Lower lobe of right lung (tissue), 2 donors: ENCODE measurements around the gene PPL. TPM values are rescaled to one million over a fixed set of nuclear protein-coding genes. Genes with fewer than 3 reads are reported as not detected.

ENCODE experiments used
- ATAC-seq, 2 donors: fragments of 200-7000 bp; cut with Tn5 transposase; one replicate each; pipeline ENCODE4 v1.9.1; 2020 to 2022; ENCODE audit warnings: mild to moderate bottlenecking in 2 of 2, moderate library complexity in 2 of 2
- DNase-seq: peaks from one replicate; pipeline ENCODE4 v3.0.0-alpha.2; 2020
- H3K27ac ChIP-seq: fragments of 200-600 bp; one replicate; pipeline ENCODE4 v1.8.0; 2022
- H3K27me3 ChIP-seq: fragments of 200-600 bp; one replicate; pipeline ENCODE4 v1.8.0; 2022; ENCODE audit warnings: low read depth
- H3K36me3 ChIP-seq: fragments of 200-600 bp; one replicate; pipeline ENCODE4 v1.8.0; 2022; ENCODE audit warnings: mild to moderate bottlenecking
- H3K4me1 ChIP-seq: fragments of 200-600 bp; one replicate; pipeline ENCODE4 v1.8.0; 2022
- H3K4me3 ChIP-seq: fragments of 200-600 bp; one replicate; pipeline ENCODE4 v1.8.0; 2022; ENCODE audit warnings: mild to moderate bottlenecking
- H3K9me3 ChIP-seq: fragments of 200-600 bp; one replicate; pipeline ENCODE4 v1.8.0; 2022
- CTCF ChIP-seq: fragments of 200-600 bp; IDR thresholded peaks from one replicate; pipeline ENCODE4 v1.8.0; 2022; ENCODE audit warnings: antibody characterized with exemption, mild to moderate bottlenecking
- intact Hi-C: fragments of 100-400 bp; cut with DNase I; formaldehyde crosslinking; loops from one replicate; pipeline ENCODE4 v1.11.0; 2022
- long read RNA-seq: library from polyadenylated mRNA; unstranded; transcript quantifications from one replicate; pipeline ENCODE4 v2.0.0, GENCODE V29; 2021
- total RNA-seq: library from RNA; stranded (reverse); fragmentation: NEBNext Ultra II Directional; extraction: Animal tissue kit (Norgen Biotek cat#: 25700); gene quantifications from one replicate; pipeline ENCODE4 v1.2.1, GENCODE V29; 2021
- donor health status: DM: no; HTN: yes; CAD: no; lungs with severe emphysema.

Gene PPL
- total RNA-seq = 60.5 TPM
- long read RNA-seq, full-length matches to known transcripts = 19 of 124 reads
- long read RNA-seq, partial matches to known transcripts = 39 of 124 reads
- long read RNA-seq, other reads (novel, unspliced or antisense) = 66 of 124 reads

GRCh38 chr16:4936991-4937781 is at the start of gene PPL:
TSS of gene PPL (minus strand) at chr16:4937148. CDS start at chr16:4937045, 103 bp downstream.
- DNase-seq = peak; percentile 94
- Histone ChIP-seq H3K4me1 (peaks cover 25% of the 10 kb centered on the region), H3K36me3 (no peaks in the 10 kb centered on the region), H3K27me3 (peaks cover 22% of the 10 kb centered on the region), H3K27ac (peak within 1 kb of the TSS; percentile 83), H3K9me3 (no peaks in the 10 kb centered on the region), H3K4me3 (peak within 1 kb of the TSS; percentile 71)
- intact Hi-C loops = no loop called here
- peak; percentile 86 to 90 for ATAC-seq
- TF ChIP-seq CTCF = no peak

GRCh38 chr16:4984174-4984990 is 47.4 kb upstream of the PPL start:
- no peak for ATAC-seq
- no peaks in the 10 kb centered on the region for H3K4me1 ChIP-seq
- peaks cover 32% of the 10 kb centered on the region for H3K27me3 ChIP-seq
- no peak overlapping the region for H3K27ac ChIP-seq
- no peaks in the 10 kb centered on the region for H3K36me3 ChIP-seq
- no peak for DNase-seq
- no peak for TF ChIP-seq CTCF
- no peaks in the 10 kb centered on the region for H3K9me3 ChIP-seq
- H3K4me3 ChIP-seq = no peak overlapping the region
- intact Hi-C loops = no loop called here

- no peaks in the 10 kb centered on the region for H3K36me3 ChIP-seq
- no peak for TF ChIP-seq CTCF
- ATAC-seq (no peak), DNase-seq (peak; percentile 28)
- H3K9me3 ChIP-seq = no peaks in the 10 kb centered on the region
- no peaks in the 10 kb centered on the region for H3K4me1 ChIP-seq
- H3K27me3 ChIP-seq = peaks cover 11% of the 10 kb centered on the region
- H3K4me3 ChIP-seq = no peak overlapping the region
- no peak overlapping the region for H3K27ac ChIP-seq
- intact Hi-C loops = no loop called here
Measured at GRCh38 chr16:4982056-4982867, 45.3 kb upstream of the PPL start.

- no peaks in the 10 kb centered on the region for H3K9me3 ChIP-seq
- H3K4me1 ChIP-seq = no peaks in the 10 kb centered on the region
- intact Hi-C loops = no loop called here
- no peak for TF ChIP-seq CTCF
- peaks cover 4% of the 10 kb centered on the region for H3K27me3 ChIP-seq
- H3K36me3 ChIP-seq = no peaks in the 10 kb centered on the region
- no peak for ATAC-seq
- DNase-seq = peak; percentile 25
- H3K4me3 ChIP-seq = no peak overlapping the region
- no peak overlapping the region for H3K27ac ChIP-seq
Measured at GRCh38 chr16:4981473-4981872, 44.5 kb upstream of the PPL start.

- no peak overlapping the region for H3K27ac ChIP-seq
- intact Hi-C loops = no loop called here
- DNase-seq (peak; percentile 24), ATAC-seq (no peak)
- no peak for TF ChIP-seq CTCF
- H3K27me3 ChIP-seq = no peaks in the 10 kb centered on the region
- no peaks in the 10 kb centered on the region for H3K9me3 ChIP-seq
- no peak overlapping the region for H3K4me3 ChIP-seq
- no peaks in the 10 kb centered on the region for H3K36me3 ChIP-seq
- H3K4me1 ChIP-seq = no peaks in the 10 kb centered on the region
Measured at GRCh38 chr16:4980691-4981090, 43.7 kb upstream of the PPL start.
